Effector memory CD4-positive, alpha-beta T cell (primary cell): ENCODE data around the gene TRIM16.
"Not testable (repeated sequence)": the region's sequence is repeated elsewhere in the genome, so short reads cannot be mapped to it uniquely, and the experiment has no call there.

Experiments
- DNase-seq, 3 donors: peaks; one replicate each; pipeline ENCODE4 v3.0.0-alpha.2; 2020
- H3K27ac ChIP-seq: 2 replicates; pipeline ENCODE4 v1.7.0; 2013; ENCODE audit warnings: mild to moderate bottlenecking, low read length, moderate library complexity; ENCODE audit not compliant: insufficient read depth, poor library complexity, severe bottlenecking
- H3K27me3 ChIP-seq: replicated peaks from 2 replicates; pipeline ENCODE4 v1.7.0; 2013; ENCODE audit warnings: mild to moderate bottlenecking, low read length; ENCODE audit not compliant: insufficient read depth, control insufficient read depth, poor library complexity, severe bottlenecking
- H3K36me3 ChIP-seq: 2 replicates; pipeline ENCODE4 v1.7.0; 2013; ENCODE audit warnings: mild to moderate bottlenecking, low read length, moderate library complexity; ENCODE audit not compliant: control insufficient read depth, insufficient read depth
- H3K4me1 ChIP-seq: 2 replicates; pipeline ENCODE4 v1.7.0; 2013; ENCODE audit warnings: low read length, mild to moderate bottlenecking; ENCODE audit not compliant: control insufficient read depth, insufficient read depth, poor library complexity, severe bottlenecking
- H3K4me3 ChIP-seq: 2 replicates; pipeline ENCODE4 v1.7.0; 2013; ENCODE audit warnings: low read length, low read depth, mild to moderate bottlenecking; ENCODE audit not compliant: insufficient read depth, poor library complexity, severe bottlenecking
- H3K9me3 ChIP-seq: 2 replicates; pipeline ENCODE4 v1.7.0; 2013; ENCODE audit warnings: mild to moderate bottlenecking, low read length, moderate library complexity; ENCODE audit not compliant: control insufficient read depth
- total RNA-seq, 3 donors: gene quantifications; one replicate each; lab custom pipeline; 2026; lab: John Stamatoyannopoulos, UW

The TRIM16 gene
- 4.3 to 7.0 (median 6.2) reads per million in 3 donors for total RNA-seq

GRCh38 chr17:15683824-15684478, at the start of gene TRIM16:
Gene TRIM16 (minus strand): TSS chr17:15684311. CDS start chr17:15651609, 32,702 bp downstream.
- H3K4me3 ChIP-seq: peak within 1 kb of the TSS; percentile 69
- DNase-seq: peak; percentile 62 to 72 (median 69)
- not testable (repeated sequence) for H3K27me3 ChIP-seq, H3K4me1 ChIP-seq, H3K36me3 ChIP-seq, H3K9me3 ChIP-seq
- H3K27ac ChIP-seq: peak within 1 kb of the TSS; percentile 60

GRCh38 chr17:15733174-15733789, 49.2 kb upstream of the TRIM16 start:
- not testable (repeated sequence) for H3K36me3 ChIP-seq, H3K4me1 ChIP-seq, H3K27ac ChIP-seq, H3K4me3 ChIP-seq, H3K27me3 ChIP-seq, H3K9me3 ChIP-seq, DNase-seq

- not testable (repeated sequence) for DNase-seq, H3K4me3 ChIP-seq, H3K9me3 ChIP-seq, H3K27me3 ChIP-seq, H3K36me3 ChIP-seq, H3K4me1 ChIP-seq, H3K27ac ChIP-seq
Measured at GRCh38 chr17:15731900-15732299, 47.8 kb upstream of the TRIM16 start, which contains the start of gene TBC1D26. Gene TBC1D26 (plus strand): TSS chr17:15732283. CDS start chr17:15735349, 3,066 bp downstream.

- H3K27ac ChIP-seq, H3K9me3 ChIP-seq, H3K4me1 ChIP-seq, H3K27me3 ChIP-seq, H3K36me3 ChIP-seq, H3K4me3 ChIP-seq, DNase-seq: not testable (repeated sequence)
Measured at GRCh38 chr17:15730535-15730934, 46.4 kb upstream of the TRIM16 start.

GRCh38 chr17:15716601-15717563, 32.8 kb upstream of the TRIM16 start:
- not testable (repeated sequence) for H3K4me3 ChIP-seq, H3K9me3 ChIP-seq, H3K36me3 ChIP-seq, H3K27me3 ChIP-seq, H3K4me1 ChIP-seq, H3K27ac ChIP-seq, DNase-seq

GRCh38 chr17:15708879-15709278, 24.8 kb upstream of the TRIM16 start:
- H3K4me1 ChIP-seq, H3K9me3 ChIP-seq, DNase-seq, H3K27me3 ChIP-seq, H3K4me3 ChIP-seq, H3K27ac ChIP-seq: not testable (repeated sequence)
- H3K36me3 ChIP-seq: peaks cover 25% of the 10 kb centered on the region

- not testable (repeated sequence) for DNase-seq, H3K9me3 ChIP-seq, H3K27ac ChIP-seq, H3K4me1 ChIP-seq, H3K4me3 ChIP-seq, H3K27me3 ChIP-seq
- H3K36me3 ChIP-seq: peaks cover 25% of the 10 kb centered on the region
Measured at GRCh38 chr17:15704813-15705212, 20.7 kb upstream of the TRIM16 start.

GRCh38 chr17:15704239-15704638, 20.1 kb upstream of the TRIM16 start:
- not testable (repeated sequence) for H3K4me3 ChIP-seq, H3K4me1 ChIP-seq, H3K9me3 ChIP-seq, H3K27ac ChIP-seq, H3K27me3 ChIP-seq, DNase-seq
- H3K36me3 ChIP-seq: peaks cover 25% of the 10 kb centered on the region

- DNase-seq, H3K4me1 ChIP-seq, H3K9me3 ChIP-seq, H3K36me3 ChIP-seq, H3K27me3 ChIP-seq: not testable (repeated sequence)
- peak overlapping the region; percentile 53 for H3K4me3 ChIP-seq
- H3K27ac ChIP-seq: peak overlapping the region; percentile 70
Measured at GRCh38 chr17:15699937-15700336, 15.8 kb upstream of the TRIM16 start.
